Measurements from ENCODE around the gene CDH26.
A peak's percentile ranks its signal among the peaks of the same experiment; 100 is the strongest.

Gene CDH26

GRCh38 chr20:60046436-60046835 is 88.2 kb downstream of the CDH26 start:
- DNase-seq (ENCODE audit: low read depth, low spot score), result no peak

- no peak for DNase-seq (ENCODE audit: low read depth, low spot score)
Measured at GRCh38 chr20:60046860-60047259, 88.6 kb downstream of the CDH26 start.

- DNase-seq (ENCODE audit: low read depth, low spot score), result no peak
Measured at GRCh38 chr20:60048634-60049521, 90.7 kb downstream of the CDH26 start.

- DNase-seq (ENCODE audit: low read depth, low spot score), result no peak
Measured at GRCh38 chr20:60049601-60050000, 91.4 kb downstream of the CDH26 start.

GRCh38 chr20:60050193-60050947 is 92.1 kb downstream of the CDH26 start:
- DNase-seq (ENCODE audit: low read depth, low spot score), result no peak

GRCh38 chr20:60051911-60052310 is 93.7 kb downstream of the CDH26 start:
- no peak for DNase-seq (ENCODE audit: low read depth, low spot score)

GRCh38 chr20:60052322-60052721 is 94.1 kb downstream of the CDH26 start:
- no peak for DNase-seq (ENCODE audit: low read depth, low spot score)

- DNase-seq (ENCODE audit: low read depth, low spot score), result no peak
Measured at GRCh38 chr20:60053125-60053817, 95.0 kb downstream of the CDH26 start.

- no peak for DNase-seq (ENCODE audit: low read depth, low spot score)
Measured at GRCh38 chr20:60053818-60054190, 95.6 kb downstream of the CDH26 start.

GRCh38 chr20:60054716-60055634 is 96.8 kb downstream of the CDH26 start:
- no peak for DNase-seq (ENCODE audit: low read depth, low spot score)

- no peak for DNase-seq (ENCODE audit: low read depth, low spot score)
Measured at GRCh38 chr20:60055740-60056139, 97.5 kb downstream of the CDH26 start.

- no peak for DNase-seq (ENCODE audit: low read depth, low spot score)
Measured at GRCh38 chr20:60056407-60057122, 98.3 kb downstream of the CDH26 start.

GRCh38 chr20:60057123-60057865 is 99.1 kb downstream of the CDH26 start:
- DNase-seq (ENCODE audit: low read depth, low spot score), result peak; percentile 26

GRCh38 chr20:60057866-60058807 is 99.9 kb downstream of the CDH26 start:
- no peak for DNase-seq (ENCODE audit: low read depth, low spot score)

GRCh38 chr20:60058879-60059278 is 100.7 kb downstream of the CDH26 start:
- no peak for DNase-seq (ENCODE audit: low read depth, low spot score)

- DNase-seq (ENCODE audit: low read depth, low spot score), result no peak
Measured at GRCh38 chr20:60060006-60060557, 101.9 kb downstream of the CDH26 start.

- DNase-seq (ENCODE audit: low read depth, low spot score), result no peak
Measured at GRCh38 chr20:60060593-60060992, 102.4 kb downstream of the CDH26 start.

GRCh38 chr20:60062431-60063047 is 104.3 kb downstream of the CDH26 start:
- DNase-seq (ENCODE audit: low read depth, low spot score), result no peak

Data from activated CD4-positive, CD25-positive, alpha-beta regulatory T cell treated with anti-CD3 and anti-CD28 coated beads, Interleukin-2, amount 50 U/mL, for 16 hours (primary cell).